H1 (cell line): Measurements from ENCODE around the gene EPB41L2.

Experiments
- CTCF ChIP-seq, 3 experiments: IDR thresholded peaks; 1 replicate in 2 of 3; 2 replicates in 1 of 3; pipeline versions ENCODE4 v1.5.1 to v1.6.1; 2011; ENCODE audit warnings: low read length in 3 of 3, mild to moderate bottlenecking in 3 of 3, inconsistent platforms in 2 of 3, low read depth in 1 of 3, moderate library complexity in 1 of 3; ENCODE audit not compliant: insufficient read depth in 1 of 3; ENCODE audit errors: control extremely low read depth in 1 of 3
- EGR1 ChIP-seq: IDR thresholded peaks from 2 replicates; pipeline ENCODE4 v1.6.1; 2011; ENCODE audit warnings: low read depth, low read length, borderline replicate concordance
- FOSL1 ChIP-seq: IDR thresholded peaks from 2 replicates; pipeline ENCODE4 v1.6.1; 2011; ENCODE audit warnings: mild to moderate bottlenecking, low read depth, low read length, moderate library complexity; ENCODE audit not compliant: insufficient read depth
- JUND ChIP-seq: IDR thresholded peaks from 2 replicates; pipeline ENCODE4 v1.6.1; 2011; ENCODE audit warnings: mild to moderate bottlenecking, improper control_type of control experiment, low read length
- KDM1A ChIP-seq: fragments of 200-600, 300-600 bp; sonication (generic); IDR thresholded peaks from 2 replicates; pipeline ENCODE4 v1.7.1; 2016; ENCODE audit warnings: mild to moderate bottlenecking, low read length, borderline replicate concordance
- KDM4A ChIP-seq: IDR thresholded peaks from one replicate; pipeline ENCODE4 v1.7.1; 2012; ENCODE audit warnings: low read depth, mild to moderate bottlenecking, moderate library complexity, low read length, inconsistent platforms; ENCODE audit not compliant: severe bottlenecking
- MAX ChIP-seq: IDR thresholded peaks from 2 replicates; pipeline ENCODE4 v1.6.1; 2012; ENCODE audit warnings: inconsistent platforms
- POLR2A ChIP-seq, 2 experiments: IDR thresholded peaks; 1 replicate in 1 of 2; 2 replicates in 1 of 2; pipeline ENCODE4 v1.6.1; 2011; ENCODE audit warnings: low read depth in 2 of 2, low read length in 2 of 2, mild to moderate bottlenecking in 2 of 2; ENCODE audit errors: control extremely low read depth in 1 of 2
- POLR2AphosphoS5 ChIP-seq: IDR thresholded peaks from 2 replicates; pipeline ENCODE4 v1.6.1; 2011; ENCODE audit warnings: low read depth, low read length
- POU5F1 ChIP-seq: IDR thresholded peaks from 2 replicates; pipeline ENCODE4 v1.6.1; 2011; ENCODE audit warnings: low read depth, mild to moderate bottlenecking, low read length, moderate library complexity
- SP2 ChIP-seq: IDR thresholded peaks from 2 replicates; pipeline ENCODE4 v1.6.1; 2012; ENCODE audit warnings: mild to moderate bottlenecking, low read length, inconsistent platforms

DNA sequence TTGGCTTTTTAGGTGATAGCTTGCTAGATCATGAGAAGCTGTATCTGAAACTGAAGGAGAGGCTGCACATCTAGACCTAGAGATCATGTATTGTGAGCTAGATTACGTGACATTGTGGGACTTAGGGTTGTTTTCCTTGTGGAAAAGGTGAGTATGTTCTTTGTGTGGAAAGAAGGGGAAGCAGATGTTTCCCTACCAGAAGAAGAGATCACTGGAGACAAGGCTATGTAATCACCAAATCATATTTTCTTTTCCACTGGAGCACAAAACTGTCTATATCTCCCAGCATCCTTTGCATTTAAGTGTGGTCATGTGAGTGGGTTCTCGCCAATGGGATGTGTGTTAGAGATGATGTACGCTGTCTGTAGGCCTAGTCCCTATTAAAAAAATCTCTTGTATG is 7.0 kb upstream of the EPB41L2 start:
- no peak for TF ChIP-seq MAX
- no peak for TF ChIP-seq KDM4A
- no peak for TF ChIP-seq POLR2A (IDR thresholded peaks at IDR 0.05; ENCODE audit: control extremely low read depth in 1 of 2, low read depth in 2 of 2, low read length in 2 of 2)
- no peak for TF ChIP-seq CTCF (IDR thresholded peaks at IDR 0.05; ENCODE audit: control extremely low read depth in 1 of 3, insufficient read depth in 1 of 3, low read depth in 1 of 3, low read length in 3 of 3)
- no peak for TF ChIP-seq FOSL1
- TF ChIP-seq POLR2AphosphoS5, result no peak
- TF ChIP-seq JUND, result no peak
- no peak for TF ChIP-seq EGR1
- no peak for TF ChIP-seq POU5F1
- TF ChIP-seq KDM1A, result no peak
- no peak for TF ChIP-seq SP2
